HepG2 (cell line): ENCODE measurements around the gene ZMYND10. TPM values are rescaled to one million over a fixed set of nuclear protein-coding genes. Genes with fewer than 3 reads are reported as not detected.

ENCODE experiments used
- ETV5 ChIP-seq: IDR thresholded peaks from 2 replicates; pipeline ENCODE4 v1.6.1; 2018; ENCODE audit warnings: missing biosample characterization, missing genetic modification reagents, inconsistent platforms, borderline replicate concordance
- KMT2B ChIP-seq: IDR thresholded peaks from 2 replicates; pipeline ENCODE4 v1.6.1; 2016; ENCODE audit warnings: missing genetic modification reagents, missing compliant biosample characterization
- POLR2A ChIP-seq, 2 experiments: IDR thresholded peaks; 2 replicates each; pipeline ENCODE4 v1.6.1; 2011; ENCODE audit warnings: low read depth in 2 of 2, low read length in 2 of 2, mild to moderate bottlenecking in 1 of 2, moderate library complexity in 1 of 2; ENCODE audit not compliant: insufficient read depth in 1 of 2
- SAFB2 ChIP-seq: sonication (generic); formaldehyde crosslinking; IDR thresholded peaks from 2 replicates; pipeline ENCODE4 v1.5.1; 2020; ENCODE audit warnings: missing genetic modification reagents, low read depth, mild to moderate bottlenecking, borderline replicate concordance
- SOX6 ChIP-seq, 2 experiments: fragments of 450-650 bp in 1 of 2; sonication (generic) in 1 of 2; formaldehyde crosslinking in 1 of 2; IDR thresholded peaks; 2 replicates each; pipeline versions ENCODE4 v1.4.0 to v1.6.1; 2017 to 2020; ENCODE audit warnings: antibody characterized with exemption in 1 of 2, mild to moderate bottlenecking in 1 of 2, missing genetic modification reagents in 1 of 2
- TOPORS ChIP-seq: sonication (generic); formaldehyde crosslinking; IDR thresholded peaks from 2 replicates; pipeline ENCODE4 v1.8.0; 2023; ENCODE audit warnings: mild to moderate bottlenecking, missing genetic modification reagents
- ZFYVE20 ChIP-seq: sonication (generic); formaldehyde crosslinking; IDR thresholded peaks from 2 replicates; pipeline ENCODE4 v1.8.0; 2023; ENCODE audit warnings: low read depth, mild to moderate bottlenecking, moderate library complexity, missing genetic modification reagents, borderline replicate concordance
- ZNF451 ChIP-seq: sonication (generic); formaldehyde crosslinking; IDR thresholded peaks from 2 replicates; pipeline ENCODE4 v1.5.0; 2020; ENCODE audit warnings: mild to moderate bottlenecking, missing genetic modification reagents
- ZNF773 ChIP-seq: sonication (generic); formaldehyde crosslinking; IDR thresholded peaks from 2 replicates; pipeline ENCODE4 v1.4.0; 2020; ENCODE audit warnings: missing genetic modification reagents, borderline replicate concordance
- ZSCAN20 ChIP-seq: sonication (generic); formaldehyde crosslinking; IDR thresholded peaks from 2 replicates; pipeline ENCODE4 v1.4.0; 2020; ENCODE audit warnings: missing genetic modification reagents, mild to moderate bottlenecking, borderline replicate concordance
- ZSCAN29 ChIP-seq: sonication (generic); formaldehyde crosslinking; conservative IDR thresholded peaks from 2 replicates; pipeline ENCODE4 v1.4.0; 2020; ENCODE audit warnings: mild to moderate bottlenecking, missing genetic modification reagents
- polyA plus RNA-seq, 8 experiments: library from polyadenylated mRNA; depleted of rRNA in 3 of 8; stranded (reverse) in 7 of 8; unstranded in 1 of 8; fragments of >200 nt; fragmentation: Illumina TruSeq in 4 of 8; extraction: Trizol in 4 of 8; gene quantifications; 2 replicates each; pipeline versions ENCODE4 v1.2.1 to v1.2.3, GENCODE V29; 2011 to 2016; ENCODE audit warnings: low read depth in 4 of 8, missing spikeins in 1 of 8, mixed read lengths in 1 of 8; ENCODE audit not compliant: insufficient read depth in 1 of 8
- total RNA-seq, 5 experiments: library from RNA; depleted of rRNA; stranded (reverse); fragments of >200 nt; fragmentation: Illumina TruSeq; extraction: Trizol; gene quantifications; 2 replicates each; pipeline ENCODE4 v1.2.3, GENCODE V29; 2016; ENCODE audit warnings: low read depth in 1 of 5
- TF ChIP-seq, protein P1 (sequence below): IDR thresholded peaks from 2 replicates; pipeline ENCODE4 v1.6.1; 2016; ENCODE audit warnings: low read depth, control low read depth
- TF ChIP-seq, protein P2 (sequence below): sonication (generic); formaldehyde crosslinking; IDR thresholded peaks from 2 replicates; pipeline ENCODE4 v1.8.1; 2023; ENCODE audit warnings: mild to moderate bottlenecking, moderate library complexity, missing genetic modification reagents
- TF ChIP-seq, protein P3 (sequence below): sonication (generic); formaldehyde crosslinking; IDR thresholded peaks from 2 replicates; pipeline ENCODE4 v1.4.0; 2020; ENCODE audit warnings: mild to moderate bottlenecking, missing genetic modification reagents
- TF ChIP-seq, protein P4 (sequence below): sonication (generic); formaldehyde crosslinking; IDR thresholded peaks from 2 replicates; pipeline ENCODE4 v1.4.0; 2020; ENCODE audit warnings: mild to moderate bottlenecking, missing genetic modification reagents, borderline replicate concordance
- TF ChIP-seq, protein P5 (sequence below): sonication (generic); formaldehyde crosslinking; IDR thresholded peaks from 2 replicates; pipeline ENCODE4 v1.4.0; 2020; ENCODE audit warnings: missing genetic modification reagents
- TF ChIP-seq, protein P6 (sequence below): sonication (generic); formaldehyde crosslinking; IDR thresholded peaks from 2 replicates; pipeline ENCODE4 v1.5.0; 2020; ENCODE audit warnings: mild to moderate bottlenecking, low read depth, missing genetic modification reagents, borderline replicate concordance
- TF ChIP-seq, protein P7 (sequence below): sonication (generic); formaldehyde crosslinking; IDR thresholded peaks from 2 replicates; pipeline ENCODE4 v1.8.0; 2022; ENCODE audit warnings: mild to moderate bottlenecking, missing genetic modification reagents, moderate library complexity

The ZMYND10 gene
- total and polyA plus RNA-seq, 2 of the 13 experiments (the other 11 are each of a cell fraction or from before 2014, with no cell fraction given), result 0.60 to 0.74 TPM

DNA sequence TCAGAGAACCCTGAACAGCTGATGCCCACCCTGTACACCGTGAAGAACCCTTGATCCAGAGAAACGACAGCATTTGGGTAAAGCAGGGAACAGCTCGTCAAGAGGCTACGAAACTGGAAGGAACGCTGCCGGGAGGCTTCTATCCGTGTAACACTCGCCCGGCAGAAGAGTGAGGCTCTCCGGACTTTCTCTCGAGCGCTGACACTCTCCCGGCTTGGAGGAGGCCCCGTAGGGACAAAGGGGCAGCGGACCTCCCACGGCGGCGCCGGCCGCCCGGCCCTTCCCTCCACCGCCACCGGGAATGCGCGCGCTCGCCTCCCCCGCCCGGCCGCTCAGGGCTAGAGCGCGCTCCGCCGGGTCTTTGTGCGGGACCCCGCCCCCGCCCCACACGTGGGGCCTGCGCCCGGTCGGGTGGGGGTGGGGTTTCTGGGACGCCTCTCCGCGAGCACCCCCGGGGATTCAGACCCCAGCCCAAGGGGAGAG is 24.6 kb downstream of the ZMYND10 start (continued):
- TF ChIP-seq ZNF773 (no peak), TOPORS (CRISPR knock-in tag) (no peak), SAFB2 (peak; percentile 42; the same call in 1 of the 2 replicates), ZNF451 (no peak), ETV5 (CRISPR knock-in tag) (no peak), KMT2B (CRISPR knock-in tag) (no peak), ZFYVE20 (CRISPR knock-in tag) (no peak), ZSCAN20 (no peak), ZSCAN29 (no peak), SOX6 (IDR thresholded peaks at IDR 0.05) (no peak), SOX6 (CRISPR knock-in tag; IDR thresholded peaks at IDR 0.05) (no peak), POLR2A (IDR thresholded peaks at IDR 0.05; ENCODE audit: insufficient read depth in 1 of 2, low read depth in 2 of 2, low read length in 2 of 2) (peak in 1 of 2 experiments; percentile 58; a peak in 1 of 4 replicates)
- TF ChIP-seq, protein P1, sequence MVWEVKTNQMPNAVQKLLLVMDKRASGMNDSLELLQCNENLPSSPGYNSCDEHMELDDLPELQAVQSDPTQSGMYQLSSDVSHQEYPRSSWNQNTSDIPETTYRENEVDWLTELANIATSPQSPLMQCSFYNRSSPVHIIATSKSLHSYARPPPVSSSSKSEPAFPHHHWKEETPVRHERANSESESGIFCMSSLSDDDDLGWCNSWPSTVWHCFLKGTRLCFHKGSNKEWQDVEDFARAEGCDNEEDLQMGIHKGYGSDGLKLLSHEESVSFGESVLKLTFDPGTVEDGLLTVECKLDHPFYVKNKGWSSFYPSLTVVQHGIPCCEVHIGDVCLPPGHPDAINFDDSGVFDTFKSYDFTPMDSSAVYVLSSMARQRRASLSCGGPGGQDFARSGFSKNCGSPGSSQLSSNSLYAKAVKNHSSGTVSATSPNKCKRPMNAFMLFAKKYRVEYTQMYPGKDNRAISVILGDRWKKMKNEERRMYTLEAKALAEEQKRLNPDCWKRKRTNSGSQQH (CRISPR knock-in tag), result peak; percentile 55; the same call in 1 of the 2 replicates
- TF ChIP-seq, protein P2, sequence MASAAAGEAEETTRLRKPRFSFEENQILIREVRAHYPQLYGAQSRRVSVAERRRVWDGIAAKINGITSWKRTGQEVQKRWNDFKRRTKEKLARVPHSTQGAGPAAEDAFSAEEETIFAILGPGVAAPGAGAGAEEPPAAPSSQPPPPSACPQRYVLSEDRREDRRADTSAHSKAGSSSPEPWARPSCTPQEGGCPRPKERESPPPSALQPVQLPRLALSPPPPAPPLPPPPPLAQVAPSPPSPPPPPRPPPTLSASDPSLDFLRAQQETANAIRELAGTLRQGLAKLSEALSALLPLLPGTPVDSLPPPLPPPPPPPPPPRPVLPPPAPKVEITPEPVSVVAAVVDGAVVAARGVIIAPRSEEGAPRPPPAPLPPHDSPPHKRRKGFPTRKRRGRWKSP (CRISPR knock-in tag), result no peak
- TF ChIP-seq, protein P3, sequence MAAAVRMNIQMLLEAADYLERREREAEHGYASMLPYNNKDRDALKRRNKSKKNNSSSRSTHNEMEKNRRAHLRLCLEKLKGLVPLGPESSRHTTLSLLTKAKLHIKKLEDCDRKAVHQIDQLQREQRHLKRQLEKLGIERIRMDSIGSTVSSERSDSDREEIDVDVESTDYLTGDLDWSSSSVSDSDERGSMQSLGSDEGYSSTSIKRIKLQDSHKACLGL (CRISPR knock-in tag), result peak; percentile 59; the same call in 1 of the 2 replicates
- TF ChIP-seq, protein P4, sequence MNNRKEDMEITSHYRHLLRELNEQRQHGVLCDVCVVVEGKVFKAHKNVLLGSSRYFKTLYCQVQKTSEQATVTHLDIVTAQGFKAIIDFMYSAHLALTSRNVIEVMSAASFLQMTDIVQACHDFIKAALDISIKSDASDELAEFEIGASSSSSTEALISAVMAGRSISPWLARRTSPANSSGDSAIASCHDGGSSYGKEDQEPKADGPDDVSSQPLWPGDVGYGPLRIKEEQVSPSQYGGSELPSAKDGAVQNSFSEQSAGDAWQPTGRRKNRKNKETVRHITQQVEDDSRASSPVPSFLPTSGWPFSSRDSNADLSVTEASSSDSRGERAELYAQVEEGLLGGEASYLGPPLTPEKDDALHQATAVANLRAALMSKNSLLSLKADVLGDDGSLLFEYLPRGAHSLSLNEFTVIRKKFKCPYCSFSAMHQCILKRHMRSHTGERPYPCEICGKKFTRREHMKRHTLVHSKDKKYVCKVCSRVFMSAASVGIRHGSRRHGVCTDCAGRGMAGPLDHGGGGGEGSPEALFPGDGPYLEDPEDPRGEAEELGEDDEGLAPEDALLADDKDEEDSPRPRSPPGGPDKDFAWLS (CRISPR knock-in tag), result no peak
- TF ChIP-seq, protein P5, sequence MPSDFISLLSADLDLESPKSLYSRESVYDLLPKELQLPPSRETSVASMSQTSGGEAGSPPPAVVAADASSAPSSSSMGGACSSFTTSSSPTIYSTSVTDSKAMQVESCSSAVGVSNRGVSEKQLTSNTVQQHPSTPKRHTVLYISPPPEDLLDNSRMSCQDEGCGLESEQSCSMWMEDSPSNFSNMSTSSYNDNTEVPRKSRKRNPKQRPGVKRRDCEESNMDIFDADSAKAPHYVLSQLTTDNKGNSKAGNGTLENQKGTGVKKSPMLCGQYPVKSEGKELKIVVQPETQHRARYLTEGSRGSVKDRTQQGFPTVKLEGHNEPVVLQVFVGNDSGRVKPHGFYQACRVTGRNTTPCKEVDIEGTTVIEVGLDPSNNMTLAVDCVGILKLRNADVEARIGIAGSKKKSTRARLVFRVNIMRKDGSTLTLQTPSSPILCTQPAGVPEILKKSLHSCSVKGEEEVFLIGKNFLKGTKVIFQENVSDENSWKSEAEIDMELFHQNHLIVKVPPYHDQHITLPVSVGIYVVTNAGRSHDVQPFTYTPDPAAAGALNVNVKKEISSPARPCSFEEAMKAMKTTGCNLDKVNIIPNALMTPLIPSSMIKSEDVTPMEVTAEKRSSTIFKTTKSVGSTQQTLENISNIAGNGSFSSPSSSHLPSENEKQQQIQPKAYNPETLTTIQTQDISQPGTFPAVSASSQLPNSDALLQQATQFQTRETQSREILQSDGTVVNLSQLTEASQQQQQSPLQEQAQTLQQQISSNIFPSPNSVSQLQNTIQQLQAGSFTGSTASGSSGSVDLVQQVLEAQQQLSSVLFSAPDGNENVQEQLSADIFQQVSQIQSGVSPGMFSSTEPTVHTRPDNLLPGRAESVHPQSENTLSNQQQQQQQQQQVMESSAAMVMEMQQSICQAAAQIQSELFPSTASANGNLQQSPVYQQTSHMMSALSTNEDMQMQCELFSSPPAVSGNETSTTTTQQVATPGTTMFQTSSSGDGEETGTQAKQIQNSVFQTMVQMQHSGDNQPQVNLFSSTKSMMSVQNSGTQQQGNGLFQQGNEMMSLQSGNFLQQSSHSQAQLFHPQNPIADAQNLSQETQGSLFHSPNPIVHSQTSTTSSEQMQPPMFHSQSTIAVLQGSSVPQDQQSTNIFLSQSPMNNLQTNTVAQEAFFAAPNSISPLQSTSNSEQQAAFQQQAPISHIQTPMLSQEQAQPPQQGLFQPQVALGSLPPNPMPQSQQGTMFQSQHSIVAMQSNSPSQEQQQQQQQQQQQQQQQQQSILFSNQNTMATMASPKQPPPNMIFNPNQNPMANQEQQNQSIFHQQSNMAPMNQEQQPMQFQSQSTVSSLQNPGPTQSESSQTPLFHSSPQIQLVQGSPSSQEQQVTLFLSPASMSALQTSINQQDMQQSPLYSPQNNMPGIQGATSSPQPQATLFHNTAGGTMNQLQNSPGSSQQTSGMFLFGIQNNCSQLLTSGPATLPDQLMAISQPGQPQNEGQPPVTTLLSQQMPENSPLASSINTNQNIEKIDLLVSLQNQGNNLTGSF (CRISPR knock-in tag), result no peak
- TF ChIP-seq, protein P6, sequence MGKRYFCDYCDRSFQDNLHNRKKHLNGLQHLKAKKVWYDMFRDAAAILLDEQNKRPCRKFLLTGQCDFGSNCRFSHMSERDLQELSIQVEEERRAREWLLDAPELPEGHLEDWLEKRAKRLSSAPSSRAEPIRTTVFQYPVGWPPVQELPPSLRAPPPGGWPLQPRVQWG (CRISPR knock-in tag), result no peak
- TF ChIP-seq, protein P7, sequence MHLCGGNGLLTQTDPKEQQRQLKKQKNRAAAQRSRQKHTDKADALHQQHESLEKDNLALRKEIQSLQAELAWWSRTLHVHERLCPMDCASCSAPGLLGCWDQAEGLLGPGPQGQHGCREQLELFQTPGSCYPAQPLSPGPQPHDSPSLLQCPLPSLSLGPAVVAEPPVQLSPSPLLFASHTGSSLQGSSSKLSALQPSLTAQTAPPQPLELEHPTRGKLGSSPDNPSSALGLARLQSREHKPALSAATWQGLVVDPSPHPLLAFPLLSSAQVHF (CRISPR knock-in tag), result no peak
